C4-2B (cell line): Measurements from ENCODE around the gene DTX2.
A peak's percentile ranks its signal among the peaks of the same experiment; 100 is the strongest.
"Not testable (repeated sequence)": the region's sequence is repeated elsewhere in the genome, so short reads cannot be mapped to it uniquely, and the experiment has no call there.

Experiments
- H3K27ac ChIP-seq: fragments of 450-650 bp; 2 replicates; pipeline ENCODE4 v1.5.1; 2017
- ZFX ChIP-seq: fragments of 450-650 bp; IDR thresholded peaks from 2 replicates; pipeline ENCODE4 v1.6.1; 2017
- TF ChIP-seq, protein P1 (sequence below): fragments of 450-650 bp; conservative IDR thresholded peaks from 2 replicates; pipeline ENCODE4 v1.5.1; 2017; ENCODE audit warnings: mild to moderate bottlenecking

DTX2 gene

DNA sequence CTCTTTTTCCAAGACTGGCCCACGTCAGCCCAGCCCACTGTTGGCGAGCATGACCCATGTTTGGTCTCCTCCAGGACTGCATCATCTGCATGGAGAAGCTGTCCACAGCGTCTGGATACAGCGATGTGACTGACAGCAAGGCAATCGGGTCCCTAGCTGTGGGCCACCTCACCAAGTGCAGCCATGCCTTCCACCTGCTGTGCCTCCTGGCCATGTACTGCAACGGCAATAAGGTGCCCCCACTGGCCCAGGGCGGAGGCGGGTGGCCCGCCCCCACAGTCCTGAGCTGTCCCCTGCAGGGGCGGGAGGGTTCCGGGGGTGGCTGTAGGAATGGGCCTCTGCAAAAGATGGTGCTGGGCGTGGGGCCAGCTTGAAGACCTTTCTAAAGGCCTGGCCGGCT, 40.7 kb downstream of the DTX2 start:
- H3K27ac ChIP-seq = not testable (repeated sequence)

GRCh38 chr7:76502836-76503235, 41.3 kb downstream of the DTX2 start:
- H3K27ac ChIP-seq = not testable (repeated sequence)

DNA sequence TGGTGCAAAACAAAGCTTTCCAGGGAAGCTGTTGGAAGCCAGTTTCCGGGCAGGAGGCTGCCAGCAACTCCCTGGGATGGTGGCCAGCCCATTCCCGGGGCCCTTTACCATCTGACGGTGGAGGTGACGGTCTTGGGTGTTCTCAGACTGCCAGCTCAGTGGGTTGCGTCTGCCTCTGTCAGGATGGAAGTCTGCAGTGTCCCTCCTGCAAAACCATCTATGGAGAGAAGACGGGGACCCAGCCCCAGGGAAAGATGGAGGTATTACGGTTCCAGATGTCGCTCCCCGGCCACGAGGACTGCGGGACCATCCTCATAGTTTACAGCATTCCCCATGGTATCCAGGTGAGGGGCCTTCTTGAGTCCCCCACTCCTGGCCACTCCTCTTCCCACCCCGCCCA, 41.7 kb downstream of the DTX2 start:
- not testable (repeated sequence) for H3K27ac ChIP-seq

- not testable (repeated sequence) for H3K27ac ChIP-seq
These were observed 43.0 kb downstream of the DTX2 start for GRCh38 chr7:76504351-76505167.

- H3K27ac ChIP-seq = no peak overlapping the region
- TF ChIP-seq ZFX = no peak
- TF ChIP-seq, protein P1, sequence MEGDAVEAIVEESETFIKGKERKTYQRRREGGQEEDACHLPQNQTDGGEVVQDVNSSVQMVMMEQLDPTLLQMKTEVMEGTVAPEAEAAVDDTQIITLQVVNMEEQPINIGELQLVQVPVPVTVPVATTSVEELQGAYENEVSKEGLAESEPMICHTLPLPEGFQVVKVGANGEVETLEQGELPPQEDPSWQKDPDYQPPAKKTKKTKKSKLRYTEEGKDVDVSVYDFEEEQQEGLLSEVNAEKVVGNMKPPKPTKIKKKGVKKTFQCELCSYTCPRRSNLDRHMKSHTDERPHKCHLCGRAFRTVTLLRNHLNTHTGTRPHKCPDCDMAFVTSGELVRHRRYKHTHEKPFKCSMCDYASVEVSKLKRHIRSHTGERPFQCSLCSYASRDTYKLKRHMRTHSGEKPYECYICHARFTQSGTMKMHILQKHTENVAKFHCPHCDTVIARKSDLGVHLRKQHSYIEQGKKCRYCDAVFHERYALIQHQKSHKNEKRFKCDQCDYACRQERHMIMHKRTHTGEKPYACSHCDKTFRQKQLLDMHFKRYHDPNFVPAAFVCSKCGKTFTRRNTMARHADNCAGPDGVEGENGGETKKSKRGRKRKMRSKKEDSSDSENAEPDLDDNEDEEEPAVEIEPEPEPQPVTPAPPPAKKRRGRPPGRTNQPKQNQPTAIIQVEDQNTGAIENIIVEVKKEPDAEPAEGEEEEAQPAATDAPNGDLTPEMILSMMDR = no peak
These were observed 43.9 kb downstream of the DTX2 start for GRCh38 chr7:76505168-76506080.

GRCh38 chr7:76506081-76506440, 44.6 kb downstream of the DTX2 start:
- H3K27ac ChIP-seq = no peak overlapping the region
- TF ChIP-seq, protein P1 = no peak
- no peak for TF ChIP-seq ZFX

DNA sequence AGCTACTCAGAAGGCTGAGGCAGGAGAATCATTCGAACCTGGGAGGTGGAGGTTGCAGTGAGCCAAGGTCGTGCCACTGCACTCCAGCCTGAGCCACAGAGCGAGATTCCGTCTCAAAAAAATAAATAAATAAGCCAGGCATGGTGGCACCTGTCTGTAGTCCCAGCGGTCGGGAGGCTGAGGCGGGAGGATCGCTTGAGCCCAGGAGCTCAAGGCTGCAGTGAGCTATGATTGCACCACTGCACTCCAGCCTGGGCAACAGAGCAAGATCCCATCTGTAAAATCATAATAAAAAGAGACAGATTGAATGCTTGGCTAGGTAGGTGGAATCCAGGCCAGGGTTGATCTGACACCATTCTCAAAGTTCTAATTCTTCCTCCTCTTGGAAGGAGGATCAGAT, 45.1 kb downstream of the DTX2 start:
- H3K27ac ChIP-seq = not testable (repeated sequence)

DNA sequence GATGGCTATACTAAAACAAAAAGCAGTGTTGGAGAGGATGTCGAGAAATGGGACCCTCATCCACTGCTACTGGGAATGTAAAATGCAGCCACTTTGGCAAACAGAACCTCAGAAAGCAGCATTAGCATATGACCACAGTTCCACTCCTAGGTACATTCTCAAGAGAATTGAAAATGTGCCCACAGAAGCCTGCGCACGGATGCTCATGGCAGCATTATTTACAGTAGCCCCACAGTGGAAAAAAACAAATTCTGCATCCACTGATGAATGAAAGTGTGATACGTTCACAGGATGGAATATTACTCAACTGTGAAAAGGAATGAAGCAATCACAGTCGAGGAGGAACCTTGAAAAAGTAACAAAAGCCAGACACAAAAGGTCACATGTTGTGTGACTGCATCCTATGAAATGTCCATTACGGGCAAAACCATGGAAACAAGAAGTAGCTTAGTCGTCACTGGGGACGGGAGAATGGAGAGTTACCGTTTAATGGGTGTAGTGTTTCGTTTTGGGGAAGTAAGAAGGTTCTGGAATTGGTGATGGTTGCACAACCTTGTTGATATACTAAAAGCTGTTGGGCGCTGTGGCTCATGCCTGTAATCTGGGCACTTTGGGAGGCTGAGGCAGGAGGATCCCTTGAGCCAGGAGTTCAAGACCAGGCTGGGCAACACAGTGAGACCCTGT, 46.4 kb downstream of the DTX2 start:
- TF ChIP-seq ZFX = no peak
- TF ChIP-seq, protein P1 = no peak
- H3K27ac ChIP-seq = no peak overlapping the region

GRCh38 chr7:76509931-76510877, 48.7 kb downstream of the DTX2 start, which contains the start of gene UPK3B:
UPK3B (plus strand) TSS chr7:76510552; CDS start chr7:76510653, 101 bp downstream.
- no peak for TF ChIP-seq ZFX
- no peak within 1 kb of the TSS; the same call in 1 of the 2 replicates for H3K27ac ChIP-seq

DNA sequence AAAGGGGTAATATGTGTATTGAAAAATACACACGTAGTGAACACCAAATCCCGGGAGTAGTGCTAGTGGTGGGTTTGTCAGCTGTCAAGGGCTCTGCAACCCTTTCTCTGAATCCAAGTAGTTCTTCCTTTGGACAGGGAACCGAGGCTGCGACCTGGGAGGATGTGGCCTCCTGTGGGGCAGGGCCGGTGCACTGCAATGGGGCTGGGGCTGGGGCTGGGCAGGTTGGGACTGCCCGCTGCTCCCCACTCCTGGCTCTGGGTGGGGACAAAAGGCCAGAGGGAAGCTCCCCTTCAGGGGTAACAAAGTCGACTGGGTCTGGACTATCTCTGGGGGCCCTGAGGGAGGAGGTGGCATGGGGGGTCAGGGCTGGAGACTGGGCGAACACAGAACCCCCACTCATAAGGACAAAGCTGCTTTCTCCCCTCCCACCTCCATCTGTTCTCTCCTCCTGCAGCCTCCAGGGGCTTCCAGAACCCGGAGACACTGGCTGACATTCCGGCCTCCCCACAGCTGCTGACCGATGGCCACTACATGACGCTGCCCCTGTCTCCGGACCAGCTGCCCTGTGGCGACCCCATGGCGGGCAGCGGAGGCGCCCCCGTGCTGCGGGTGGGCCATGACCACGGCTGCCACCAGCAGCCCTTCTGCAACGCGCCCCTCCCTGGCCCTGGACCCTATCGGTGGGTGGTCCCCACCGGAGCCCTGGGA, 49.8 kb downstream of the DTX2 start:
- H3K27ac ChIP-seq = not testable (repeated sequence)

DNA sequence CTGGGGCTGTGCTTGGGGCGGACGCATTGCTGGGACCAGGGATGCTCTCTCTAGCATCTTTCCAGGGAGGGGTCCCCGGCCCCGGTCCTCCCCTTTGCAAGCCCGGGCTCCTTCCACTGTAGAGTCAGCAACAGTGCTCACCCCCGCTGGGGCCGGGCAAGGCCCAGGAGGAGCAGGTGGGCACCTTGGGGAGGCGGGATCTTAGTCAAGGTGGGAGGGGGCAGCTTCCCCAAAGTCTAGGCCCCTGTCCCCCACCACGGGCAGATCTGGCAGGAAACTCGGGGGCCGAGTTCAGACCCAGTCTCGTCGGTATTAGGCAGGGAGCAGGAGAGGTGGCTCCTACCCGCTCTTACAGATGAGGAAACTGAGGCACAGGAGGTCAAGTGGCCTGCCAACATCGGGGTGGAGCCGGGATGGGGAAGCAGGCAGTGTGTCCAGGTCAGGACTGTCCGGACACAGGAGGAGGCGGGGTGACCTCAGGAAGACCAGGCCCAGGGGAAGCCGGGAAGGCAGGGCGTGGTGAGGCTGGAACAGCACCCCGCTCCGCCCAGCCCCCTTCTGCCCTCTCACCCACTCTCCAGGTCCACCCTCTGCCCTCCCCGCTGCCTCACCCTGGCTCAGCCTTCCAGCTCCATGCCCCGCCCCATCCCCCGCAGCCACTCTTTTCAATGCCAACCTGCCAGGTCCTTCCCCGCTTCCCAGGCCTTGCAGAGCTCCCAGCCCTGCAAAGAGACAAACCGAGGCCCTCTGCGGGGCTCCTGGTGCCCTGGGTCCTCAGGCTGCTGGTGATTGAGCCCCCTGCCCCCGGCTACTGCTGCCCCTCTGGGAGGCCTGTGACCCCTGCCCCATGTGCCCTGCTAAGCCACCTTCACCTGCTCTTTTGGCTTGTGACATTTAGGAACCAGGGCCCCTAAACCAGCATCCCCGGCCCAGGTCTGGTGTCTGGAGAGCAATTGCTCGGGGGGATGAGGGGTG, 50.7 kb downstream of the DTX2 start:
- peak overlapping the region; percentile 70 for H3K27ac ChIP-seq
